GM12801 (cell line): ENCODE data around the gene CCDC142.

Experiments
- CTCF ChIP-seq: IDR thresholded peaks from one replicate; pipeline ENCODE4 v1.5.1; 2011; ENCODE audit warnings: control low read depth; ENCODE audit not compliant: insufficient read length; ENCODE audit errors: extremely low read depth

Gene CCDC142

DNA sequence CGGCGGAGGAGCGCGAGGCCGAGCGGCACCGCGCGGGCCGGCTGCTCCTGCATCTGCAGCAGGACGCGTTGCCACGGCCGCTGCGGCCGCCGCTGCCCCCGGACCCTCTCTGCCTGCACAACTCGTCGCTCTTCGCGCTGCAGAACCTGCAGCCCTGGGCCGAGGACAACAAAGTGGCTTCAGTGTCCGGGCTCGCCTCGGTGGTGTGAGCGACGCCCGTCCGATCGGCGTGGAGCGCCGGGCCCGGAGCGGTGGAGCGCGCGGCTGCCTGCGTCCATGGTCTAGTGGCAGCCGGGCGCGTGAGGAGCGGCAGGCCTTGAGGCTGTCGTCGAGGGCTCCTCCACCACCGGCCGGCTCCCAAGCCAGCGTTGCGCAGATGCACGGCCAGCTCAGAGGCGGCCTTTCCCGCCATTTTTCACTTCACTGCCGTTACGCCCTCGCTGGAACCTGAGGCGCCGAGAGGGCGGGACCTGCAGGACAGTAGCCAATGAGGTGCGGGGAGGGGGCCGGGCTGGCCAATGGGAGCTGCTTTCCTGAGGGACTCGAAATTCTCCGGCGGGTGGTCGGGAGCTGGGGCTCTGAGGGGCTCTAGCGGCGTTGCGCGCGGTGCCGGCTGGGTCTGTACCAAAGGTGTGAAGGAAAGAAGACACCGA, 33.3 kb upstream of the CCDC142 start:
- TF ChIP-seq CTCF: no peak

GRCh38 chr2:74515271-74515980, 32.6 kb upstream of the CCDC142 start:
- no peak for TF ChIP-seq CTCF

GRCh38 chr2:74514368-74515270, 31.8 kb upstream of the CCDC142 start, which contains the start of gene TLX2:
Gene TLX2 (plus strand): TSS chr2:74514450. CDS start chr2:74514807, 357 bp downstream.
- TF ChIP-seq CTCF: no peak

- TF ChIP-seq CTCF: no peak
These were observed 31.0 kb upstream of the CCDC142 start for GRCh38 chr2:74513605-74514367.

DNA sequence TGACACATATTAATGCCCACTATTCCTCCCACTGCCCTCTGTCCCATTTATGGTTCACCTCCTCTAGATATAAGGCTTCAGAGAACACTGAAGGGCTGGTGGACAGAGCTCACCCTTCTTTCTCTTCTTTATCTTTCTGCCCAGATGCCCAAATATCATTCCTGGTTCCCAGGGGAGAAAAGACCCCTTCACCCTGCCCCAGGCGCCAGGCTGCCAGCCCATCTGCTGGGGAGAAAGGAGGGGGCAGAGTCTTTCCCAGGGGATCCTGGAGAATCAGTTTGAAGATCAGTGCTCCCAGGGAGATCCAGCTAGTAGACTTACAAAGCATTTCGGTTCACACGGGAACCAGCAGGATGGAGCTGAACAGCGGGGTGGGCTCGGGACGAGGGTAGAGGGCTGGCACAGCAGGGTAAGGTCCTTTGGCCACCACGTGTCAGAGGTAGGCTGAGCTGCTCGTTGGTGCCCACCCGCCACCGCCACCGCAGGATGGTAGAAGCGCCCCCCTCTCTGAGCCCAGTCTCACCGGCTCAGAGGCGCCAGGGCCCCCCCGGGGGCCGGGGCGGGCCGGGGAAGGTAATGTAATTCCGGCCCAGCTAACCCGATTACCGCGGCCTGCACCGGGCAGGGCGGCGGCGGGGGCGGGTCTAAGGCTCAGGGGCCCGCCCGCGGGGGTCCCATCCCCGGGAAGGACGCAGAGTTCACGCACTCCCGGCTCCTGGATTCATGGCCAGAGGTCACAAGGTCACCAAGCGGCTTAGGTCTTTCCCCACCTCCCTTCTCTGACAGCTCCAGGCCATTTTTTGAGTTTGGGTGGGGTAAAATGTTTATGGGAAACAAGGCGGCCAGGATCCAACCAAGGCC, 30.2 kb upstream of the CCDC142 start:
- TF ChIP-seq CTCF: no peak

GRCh38 chr2:74511104-74511989, 28.5 kb upstream of the CCDC142 start:
- no peak for TF ChIP-seq CTCF
